ENCODE measurements around the gene NUDT5. TPM values are rescaled to one million over a fixed set of nuclear protein-coding genes. Genes with fewer than 3 reads are reported as not detected.

NUDT5 gene
- total and polyA plus RNA-seq, 2 of the 8 experiments (the other 6 are each of a cell fraction or from before 2014, with no cell fraction given): 130 to 134 TPM

DNA sequence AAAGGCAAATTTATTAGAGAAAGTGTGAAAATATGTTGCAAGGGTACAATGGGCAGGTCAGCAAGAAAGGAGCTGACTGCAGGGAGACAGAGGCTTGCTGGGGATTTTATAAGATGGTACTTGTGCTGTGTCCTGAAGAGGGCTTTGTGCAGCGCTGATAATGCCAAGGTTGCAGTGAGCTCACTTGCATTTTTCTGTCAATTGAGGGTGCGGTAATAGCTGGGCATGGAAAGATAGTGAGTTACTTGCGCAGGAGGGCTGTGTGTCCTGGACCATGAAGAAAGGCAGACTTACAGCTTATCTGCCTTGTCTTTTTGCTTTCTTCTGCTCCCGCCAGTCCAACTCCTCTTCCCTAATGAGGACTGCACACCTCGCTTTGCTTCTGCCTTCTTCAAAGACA is 12.8 kb upstream of the NUDT5 start (continued):
- TF ChIP-seq, protein P1, sequence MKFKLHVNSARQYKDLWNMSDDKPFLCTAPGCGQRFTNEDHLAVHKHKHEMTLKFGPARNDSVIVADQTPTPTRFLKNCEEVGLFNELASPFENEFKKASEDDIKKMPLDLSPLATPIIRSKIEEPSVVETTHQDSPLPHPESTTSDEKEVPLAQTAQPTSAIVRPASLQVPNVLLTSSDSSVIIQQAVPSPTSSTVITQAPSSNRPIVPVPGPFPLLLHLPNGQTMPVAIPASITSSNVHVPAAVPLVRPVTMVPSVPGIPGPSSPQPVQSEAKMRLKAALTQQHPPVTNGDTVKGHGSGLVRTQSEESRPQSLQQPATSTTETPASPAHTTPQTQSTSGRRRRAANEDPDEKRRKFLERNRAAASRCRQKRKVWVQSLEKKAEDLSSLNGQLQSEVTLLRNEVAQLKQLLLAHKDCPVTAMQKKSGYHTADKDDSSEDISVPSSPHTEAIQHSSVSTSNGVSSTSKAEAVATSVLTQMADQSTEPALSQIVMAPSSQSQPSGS (IDR thresholded peaks at IDR 0.05; ENCODE audit: low read length): no peak
- no peak for TF ChIP-seq CBX8 (IDR thresholded peaks at IDR 0.05; ENCODE audit: borderline replicate concordance, low read depth, low read length)
- TF ChIP-seq, protein P2, sequence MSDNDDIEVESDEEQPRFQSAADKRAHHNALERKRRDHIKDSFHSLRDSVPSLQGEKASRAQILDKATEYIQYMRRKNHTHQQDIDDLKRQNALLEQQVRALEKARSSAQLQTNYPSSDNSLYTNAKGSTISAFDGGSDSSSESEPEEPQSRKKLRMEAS (IDR thresholded peaks at IDR 0.05): no peak
- no peak for TF ChIP-seq ZNF274 (IDR thresholded peaks at IDR 0.05; ENCODE audit: borderline replicate concordance, extremely low read depth, low read length)

All from H1 (cell line).